HEK293 (cell line): Measurements from ENCODE around the gene FOXO6.

Source experiments
- GLIS1 ChIP-seq: fragments of 450-650 bp; formaldehyde crosslinking; IDR thresholded peaks from 2 replicates; pipeline ENCODE4 v1.5.1; 2016; ENCODE audit warnings: missing biosample characterization, missing genetic modification characterization
- KLF16 ChIP-seq: fragments of 450-650 bp; formaldehyde crosslinking; IDR thresholded peaks from 2 replicates; pipeline ENCODE4 v1.5.1; 2017; ENCODE audit warnings: missing biosample characterization, missing genetic modification characterization
- KLF8 ChIP-seq: fragments of 450-650 bp; formaldehyde crosslinking; IDR thresholded peaks from 2 replicates; pipeline ENCODE4 v1.5.1; 2016; ENCODE audit warnings: missing biosample characterization, missing genetic modification characterization
- MZF1 ChIP-seq: fragments of 450-650 bp; formaldehyde crosslinking; IDR thresholded peaks from 2 replicates; pipeline ENCODE4 v1.5.1; 2017; ENCODE audit warnings: missing biosample characterization, missing genetic modification characterization, borderline replicate concordance
- SCRT2 ChIP-seq: fragments of 450-650 bp; formaldehyde crosslinking; IDR thresholded peaks from 2 replicates; pipeline ENCODE4 v1.5.1; 2016; ENCODE audit warnings: missing biosample characterization, missing genetic modification characterization
- ZBTB1 ChIP-seq: fragments of 450-650 bp; formaldehyde crosslinking; IDR thresholded peaks from 2 replicates; pipeline ENCODE4 v1.5.1; 2016; ENCODE audit warnings: missing biosample characterization, missing genetic modification characterization
- ZNF140 ChIP-seq: fragments of 450-650 bp; formaldehyde crosslinking; IDR thresholded peaks from 2 replicates; pipeline ENCODE4 v1.5.1; 2016; ENCODE audit warnings: missing biosample characterization, missing genetic modification characterization
- ZNF184 ChIP-seq: fragments of 450-650 bp; IDR thresholded peaks from 2 replicates; pipeline ENCODE4 v1.5.1; 2018; ENCODE audit warnings: missing biosample characterization, mild to moderate bottlenecking, missing genetic modification characterization
- ZNF324 ChIP-seq: fragments of 450-650 bp; formaldehyde crosslinking; IDR thresholded peaks from 2 replicates; pipeline ENCODE4 v1.5.1; 2016; ENCODE audit warnings: missing biosample characterization, missing genetic modification characterization
- ZNF510 ChIP-seq: fragments of 450-650 bp; formaldehyde crosslinking; IDR thresholded peaks from 2 replicates; pipeline ENCODE4 v1.5.1; 2018; ENCODE audit warnings: mild to moderate bottlenecking, missing genetic modification characterization, missing biosample characterization; ENCODE audit not compliant: insufficient replicate concordance
- ZNF530 ChIP-seq: fragments of 450-650 bp; formaldehyde crosslinking; IDR thresholded peaks from 2 replicates; pipeline ENCODE4 v1.5.1; 2016; ENCODE audit warnings: low read depth, missing biosample characterization, missing genetic modification characterization
- TF ChIP-seq, protein P1 (sequence below): fragments of 450-650 bp; formaldehyde crosslinking; IDR thresholded peaks from 2 replicates; pipeline ENCODE4 v1.5.1; 2016; ENCODE audit warnings: missing biosample characterization, missing genetic modification characterization
- TF ChIP-seq, protein P2 (sequence below): fragments of 450-650 bp; formaldehyde crosslinking; IDR thresholded peaks from 2 replicates; pipeline ENCODE4 v1.5.1; 2016; ENCODE audit warnings: missing biosample characterization, missing genetic modification characterization, borderline replicate concordance

- TF ChIP-seq, protein P1, sequence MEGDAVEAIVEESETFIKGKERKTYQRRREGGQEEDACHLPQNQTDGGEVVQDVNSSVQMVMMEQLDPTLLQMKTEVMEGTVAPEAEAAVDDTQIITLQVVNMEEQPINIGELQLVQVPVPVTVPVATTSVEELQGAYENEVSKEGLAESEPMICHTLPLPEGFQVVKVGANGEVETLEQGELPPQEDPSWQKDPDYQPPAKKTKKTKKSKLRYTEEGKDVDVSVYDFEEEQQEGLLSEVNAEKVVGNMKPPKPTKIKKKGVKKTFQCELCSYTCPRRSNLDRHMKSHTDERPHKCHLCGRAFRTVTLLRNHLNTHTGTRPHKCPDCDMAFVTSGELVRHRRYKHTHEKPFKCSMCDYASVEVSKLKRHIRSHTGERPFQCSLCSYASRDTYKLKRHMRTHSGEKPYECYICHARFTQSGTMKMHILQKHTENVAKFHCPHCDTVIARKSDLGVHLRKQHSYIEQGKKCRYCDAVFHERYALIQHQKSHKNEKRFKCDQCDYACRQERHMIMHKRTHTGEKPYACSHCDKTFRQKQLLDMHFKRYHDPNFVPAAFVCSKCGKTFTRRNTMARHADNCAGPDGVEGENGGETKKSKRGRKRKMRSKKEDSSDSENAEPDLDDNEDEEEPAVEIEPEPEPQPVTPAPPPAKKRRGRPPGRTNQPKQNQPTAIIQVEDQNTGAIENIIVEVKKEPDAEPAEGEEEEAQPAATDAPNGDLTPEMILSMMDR (tag by site-specific recombination), result no peak
- TF ChIP-seq SCRT2 (tag by site-specific recombination) (no peak), ZNF184 (tag by site-specific recombination) (no peak), ZNF530 (tag by site-specific recombination) (no peak), MZF1 (tag by site-specific recombination) (no peak), ZNF510 (tag by site-specific recombination) (no peak), ZBTB1 (tag by site-specific recombination) (no peak), ZNF140 (tag by site-specific recombination) (no peak), KLF8 (tag by site-specific recombination) (no peak), GLIS1 (tag by site-specific recombination) (no peak), ZNF324 (tag by site-specific recombination) (no peak), KLF16 (tag by site-specific recombination) (no peak)
- TF ChIP-seq, protein P2, sequence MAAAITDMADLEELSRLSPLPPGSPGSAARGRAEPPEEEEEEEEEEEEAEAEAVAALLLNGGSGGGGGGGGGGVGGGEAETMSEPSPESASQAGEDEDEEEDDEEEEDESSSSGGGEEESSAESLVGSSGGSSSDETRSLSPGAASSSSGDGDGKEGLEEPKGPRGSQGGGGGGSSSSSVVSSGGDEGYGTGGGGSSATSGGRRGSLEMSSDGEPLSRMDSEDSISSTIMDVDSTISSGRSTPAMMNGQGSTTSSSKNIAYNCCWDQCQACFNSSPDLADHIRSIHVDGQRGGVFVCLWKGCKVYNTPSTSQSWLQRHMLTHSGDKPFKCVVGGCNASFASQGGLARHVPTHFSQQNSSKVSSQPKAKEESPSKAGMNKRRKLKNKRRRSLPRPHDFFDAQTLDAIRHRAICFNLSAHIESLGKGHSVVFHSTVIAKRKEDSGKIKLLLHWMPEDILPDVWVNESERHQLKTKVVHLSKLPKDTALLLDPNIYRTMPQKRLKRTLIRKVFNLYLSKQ, result no peak
Observed at GRCh38 chr1:41342774-41343355, 18.4 kb upstream of the FOXO6 start.
